OCI-LY1 (cell line): Measurements from ENCODE around the gene SIM2.

Experiments
- H2AFZ ChIP-seq: fragments of 200-600 bp; sonication (generic), shearing (Covaris generic); 2 replicates; pipeline ENCODE4 v1.6.0; 2014; ENCODE audit warnings: antibody characterized with exemption, mild to moderate bottlenecking, low read length
- H3F3A ChIP-seq: fragments of 200-600 bp; sonication (generic), shearing (Covaris generic); 2 replicates; pipeline ENCODE4 v1.6.0; 2014; ENCODE audit warnings: mild to moderate bottlenecking, antibody characterized with exemption, low read length, moderate library complexity; ENCODE audit not compliant: insufficient read depth
- H3K27ac ChIP-seq: fragments of 200-600 bp; sonication (generic); 2 replicates; pipeline ENCODE4 v1.5.1; 2014; ENCODE audit warnings: low read length, mixed run types, mild to moderate bottlenecking, low read depth; ENCODE audit not compliant: poor library complexity, severe bottlenecking
- H3K27me3 ChIP-seq: fragments of 200-600 bp; sonication (generic); 2 replicates; pipeline ENCODE4 v1.6.0; 2014; ENCODE audit warnings: antibody characterized with exemption, mild to moderate bottlenecking, low read length, moderate library complexity; ENCODE audit not compliant: insufficient read depth
- H3K36me3 ChIP-seq: fragments of 200-600 bp; sonication (generic); 2 replicates; pipeline ENCODE4 v1.6.1; 2014; ENCODE audit warnings: mild to moderate bottlenecking, antibody characterized with exemption, low read length, moderate library complexity, mixed read lengths; ENCODE audit not compliant: insufficient read depth
- H3K4me1 ChIP-seq: fragments of 200-600 bp; sonication (generic); 2 replicates; pipeline ENCODE4 v1.5.1; 2014; ENCODE audit warnings: mild to moderate bottlenecking, low read length, moderate library complexity; ENCODE audit not compliant: insufficient read depth, severe bottlenecking
- H3K4me2 ChIP-seq: fragments of 200-600 bp; sonication (generic), shearing (Covaris generic); 2 replicates; pipeline ENCODE4 v1.6.1; 2014; ENCODE audit warnings: low read length
- H3K4me3 ChIP-seq: fragments of 200-600 bp; sonication (generic); 2 replicates; pipeline ENCODE4 v1.5.1; 2014; ENCODE audit warnings: low read length, low read depth, mild to moderate bottlenecking, mixed read lengths; ENCODE audit not compliant: poor library complexity, severe bottlenecking
- H3K79me2 ChIP-seq: fragments of 200-600 bp; shearing (Covaris generic); 2 replicates; pipeline ENCODE4 v1.6.1; 2016; ENCODE audit warnings: mixed run types, low read length, mixed read lengths; ENCODE audit not compliant: insufficient read depth
- H3K9ac ChIP-seq: fragments of 200-600 bp; sonication (generic), shearing (Covaris generic); 2 replicates; pipeline ENCODE4 v1.6.1; 2014; ENCODE audit warnings: mild to moderate bottlenecking, low read length, mixed read lengths
- H3K9me2 ChIP-seq: fragments of 200-600 bp; sonication (generic), shearing (Covaris generic); 2 replicates; pipeline ENCODE4 v1.6.1; 2014; ENCODE audit warnings: low read depth, mild to moderate bottlenecking, low read length, mixed read lengths
- H3K9me3 ChIP-seq: fragments of 200-600 bp; shearing (Covaris generic); 2 replicates; pipeline ENCODE4 v1.6.1; 2014; ENCODE audit warnings: low read length, mixed read lengths
- H4K20me1 ChIP-seq: fragments of 200-600 bp; sonication (generic), shearing (Covaris generic); 2 replicates; pipeline ENCODE4 v1.6.0; 2016; ENCODE audit warnings: mild to moderate bottlenecking, low read length; ENCODE audit not compliant: insufficient read depth
- EZH2 ChIP-seq: fragments of 200-600 bp; sonication (generic), shearing (Covaris generic); IDR thresholded peaks from 2 replicates; pipeline ENCODE4 v1.8.0; 2017; ENCODE audit warnings: borderline replicate concordance, mixed run types, mild to moderate bottlenecking, antibody characterized with exemption, low read length, moderate library complexity, mixed read lengths
- TF ChIP-seq, protein P1 (sequence below): fragments of 200-600 bp; sonication (generic), shearing (Covaris generic); IDR thresholded peaks from 2 replicates; pipeline ENCODE4 v1.5.1; 2017; ENCODE audit warnings: mild to moderate bottlenecking, antibody characterized with exemption, low read length, moderate library complexity, mixed read lengths

SIM2 gene

DNA sequence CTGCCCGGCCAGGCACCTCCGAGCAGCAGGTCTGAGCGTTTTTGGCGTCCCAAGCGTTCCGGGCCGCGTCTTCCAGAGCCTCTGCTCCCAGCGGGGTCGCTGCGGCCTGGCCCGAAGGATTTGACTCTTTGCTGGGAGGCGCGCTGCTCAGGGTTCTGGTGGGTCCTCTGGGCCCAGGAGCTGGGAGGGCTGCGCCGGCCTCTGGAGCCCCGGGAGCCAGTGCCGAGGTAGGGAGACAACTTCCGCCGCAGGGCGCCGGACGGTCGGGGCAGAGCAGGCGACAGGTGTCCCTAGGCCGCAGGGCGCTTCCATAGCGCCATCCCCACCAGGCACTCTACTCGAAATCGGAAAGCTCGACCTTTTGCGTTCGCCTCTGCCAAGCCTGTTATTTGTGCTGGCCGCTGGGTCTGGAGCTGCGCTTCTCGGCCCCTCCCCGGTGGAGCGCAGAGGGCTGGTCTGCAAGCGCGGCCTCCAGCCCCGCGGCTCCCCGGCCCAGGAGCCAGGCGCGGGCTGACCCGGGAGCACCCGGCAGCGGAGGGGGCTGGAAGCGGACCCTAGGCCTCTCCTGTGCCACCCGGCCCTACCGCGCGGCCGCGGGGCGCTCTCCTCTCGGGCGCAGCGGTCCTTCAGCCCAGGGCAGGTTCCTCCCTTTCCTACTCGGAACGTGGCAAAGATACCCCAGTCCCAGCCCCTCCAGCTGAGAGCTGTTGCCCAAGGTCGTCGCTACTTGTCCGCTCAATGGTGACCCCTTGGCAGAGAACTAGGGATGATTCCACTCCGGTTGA, 2.2 kb downstream of the SIM2 start:
- no peaks in the 10 kb centered on the region for H3K27me3 ChIP-seq

DNA sequence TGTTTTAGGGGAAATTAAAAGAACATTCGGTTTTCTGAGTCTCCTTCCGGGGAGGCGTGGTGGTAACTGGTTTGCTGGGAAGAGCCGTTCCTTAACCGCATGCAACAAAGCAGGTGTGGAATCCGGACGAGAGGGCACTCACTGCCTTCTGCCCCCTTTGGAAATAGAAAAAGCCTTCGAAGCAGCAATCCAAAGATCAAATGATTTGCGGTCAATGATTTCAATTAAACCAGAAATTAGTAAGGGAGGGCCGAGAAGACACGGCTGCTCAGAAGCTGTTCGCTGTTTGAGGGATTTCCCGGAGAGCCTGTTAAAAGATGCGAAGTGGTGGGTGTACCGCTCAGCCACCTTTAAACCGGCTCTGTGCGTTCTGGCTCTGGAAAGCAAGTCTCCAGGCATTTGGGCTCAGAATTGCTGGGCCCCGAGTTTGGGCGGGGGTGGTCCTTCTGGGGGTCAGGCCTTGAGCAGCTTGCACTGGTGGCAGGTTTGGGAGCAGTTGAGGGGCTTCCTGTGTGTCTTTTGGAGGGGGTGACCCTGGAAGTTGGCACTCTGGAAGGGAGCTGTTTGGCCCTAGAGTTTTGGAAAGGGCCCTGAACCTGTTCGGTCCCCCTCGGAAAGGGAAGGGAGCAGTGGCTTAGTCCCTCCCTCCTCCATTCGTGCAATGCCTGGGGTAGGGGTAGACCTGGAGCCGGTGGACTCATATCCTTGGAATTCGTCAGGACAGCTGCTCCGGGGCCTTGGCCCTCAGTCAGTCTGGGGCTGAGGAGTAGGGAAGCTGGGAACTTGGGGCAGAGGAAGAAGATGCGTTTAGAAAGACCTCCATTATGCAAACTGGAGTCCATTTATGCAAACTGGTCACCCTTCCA, 3.1 kb downstream of the SIM2 start:
- no peaks in the 10 kb centered on the region for H3K36me3 ChIP-seq
- H3K9ac ChIP-seq: no peak overlapping the region
- H3K79me2 ChIP-seq: no peaks in the 10 kb centered on the region
- H2AFZ ChIP-seq: no peak overlapping the region
- no peaks in the 10 kb centered on the region for H3K4me1 ChIP-seq
- H3K27ac ChIP-seq: no peak overlapping the region
- H3K4me3 ChIP-seq: no peak overlapping the region
- H3K4me2 ChIP-seq: no peak overlapping the region
- H4K20me1 ChIP-seq: no peaks in the 10 kb centered on the region
- no peaks in the 10 kb centered on the region for H3K9me2 ChIP-seq
- no peaks in the 10 kb centered on the region for H3K27me3 ChIP-seq
- TF ChIP-seq EZH2: no peak
- TF ChIP-seq, protein P1, sequence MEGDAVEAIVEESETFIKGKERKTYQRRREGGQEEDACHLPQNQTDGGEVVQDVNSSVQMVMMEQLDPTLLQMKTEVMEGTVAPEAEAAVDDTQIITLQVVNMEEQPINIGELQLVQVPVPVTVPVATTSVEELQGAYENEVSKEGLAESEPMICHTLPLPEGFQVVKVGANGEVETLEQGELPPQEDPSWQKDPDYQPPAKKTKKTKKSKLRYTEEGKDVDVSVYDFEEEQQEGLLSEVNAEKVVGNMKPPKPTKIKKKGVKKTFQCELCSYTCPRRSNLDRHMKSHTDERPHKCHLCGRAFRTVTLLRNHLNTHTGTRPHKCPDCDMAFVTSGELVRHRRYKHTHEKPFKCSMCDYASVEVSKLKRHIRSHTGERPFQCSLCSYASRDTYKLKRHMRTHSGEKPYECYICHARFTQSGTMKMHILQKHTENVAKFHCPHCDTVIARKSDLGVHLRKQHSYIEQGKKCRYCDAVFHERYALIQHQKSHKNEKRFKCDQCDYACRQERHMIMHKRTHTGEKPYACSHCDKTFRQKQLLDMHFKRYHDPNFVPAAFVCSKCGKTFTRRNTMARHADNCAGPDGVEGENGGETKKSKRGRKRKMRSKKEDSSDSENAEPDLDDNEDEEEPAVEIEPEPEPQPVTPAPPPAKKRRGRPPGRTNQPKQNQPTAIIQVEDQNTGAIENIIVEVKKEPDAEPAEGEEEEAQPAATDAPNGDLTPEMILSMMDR: no peak
- H3K9me3 ChIP-seq: no peaks in the 10 kb centered on the region
- H3F3A ChIP-seq: no peaks in the 10 kb centered on the region

More for the DNA sequence above, 2.2 kb downstream of the SIM2 start:
- Histone ChIP-seq H3K79me2 (no peaks in the 10 kb centered on the region), H4K20me1 (no peaks in the 10 kb centered on the region), H3K4me1 (no peaks in the 10 kb centered on the region), H2AFZ (no peak overlapping the region), H3K9me3 (no peaks in the 10 kb centered on the region), H3K4me2 (no peak overlapping the region), H3K27ac (no peak overlapping the region), H3K4me3 (no peak overlapping the region), H3K9me2 (no peaks in the 10 kb centered on the region), H3F3A (no peaks in the 10 kb centered on the region), H3K36me3 (no peaks in the 10 kb centered on the region), H3K9ac (no peak overlapping the region)
- no peak for TF ChIP-seq EZH2
- TF ChIP-seq, protein P1: no peak

DNA sequence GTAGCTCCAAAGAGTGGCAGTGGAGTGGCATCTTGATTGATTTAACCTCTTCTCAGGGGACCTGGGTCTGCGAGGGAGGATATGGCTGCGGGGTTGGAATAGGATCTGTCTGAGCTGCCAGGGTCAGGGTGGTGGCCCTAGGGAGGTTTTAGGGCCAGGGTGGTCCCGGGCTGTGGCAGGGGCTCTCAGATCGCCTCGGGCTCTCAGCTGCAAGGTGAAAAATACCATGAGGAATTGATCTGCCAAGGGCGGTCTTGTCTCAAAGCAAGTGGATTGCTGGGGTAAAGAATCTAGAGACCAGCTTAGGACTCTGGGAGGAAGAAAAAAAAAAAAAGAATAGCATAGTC, 3.7 kb downstream of the SIM2 start:
- Histone ChIP-seq H3K4me2 (no peak overlapping the region), H3K9ac (no peak overlapping the region), H3K27ac (no peak overlapping the region), H3K9me2 (no peaks in the 10 kb centered on the region), H3K9me3 (no peaks in the 10 kb centered on the region), H2AFZ (no peak overlapping the region), H3K79me2 (no peaks in the 10 kb centered on the region), H4K20me1 (no peaks in the 10 kb centered on the region), H3K4me1 (no peaks in the 10 kb centered on the region), H3K36me3 (no peaks in the 10 kb centered on the region), H3K4me3 (no peak overlapping the region), H3F3A (no peaks in the 10 kb centered on the region), H3K27me3 (no peaks in the 10 kb centered on the region)
- TF ChIP-seq, protein P1: no peak
- no peak for TF ChIP-seq EZH2
